GM19328 (cell line): ENCODE results near the gene LMAN1L.

Experiments used
- ATAC-seq: cut with Tn5 transposase; IDR thresholded peaks from one replicate; pipeline ENCODE4 v1.9.1; 2021; ENCODE audit warnings: mild to moderate bottlenecking, moderate library complexity; ENCODE audit not compliant: unreplicated experiment

The LMAN1L gene

DNA sequence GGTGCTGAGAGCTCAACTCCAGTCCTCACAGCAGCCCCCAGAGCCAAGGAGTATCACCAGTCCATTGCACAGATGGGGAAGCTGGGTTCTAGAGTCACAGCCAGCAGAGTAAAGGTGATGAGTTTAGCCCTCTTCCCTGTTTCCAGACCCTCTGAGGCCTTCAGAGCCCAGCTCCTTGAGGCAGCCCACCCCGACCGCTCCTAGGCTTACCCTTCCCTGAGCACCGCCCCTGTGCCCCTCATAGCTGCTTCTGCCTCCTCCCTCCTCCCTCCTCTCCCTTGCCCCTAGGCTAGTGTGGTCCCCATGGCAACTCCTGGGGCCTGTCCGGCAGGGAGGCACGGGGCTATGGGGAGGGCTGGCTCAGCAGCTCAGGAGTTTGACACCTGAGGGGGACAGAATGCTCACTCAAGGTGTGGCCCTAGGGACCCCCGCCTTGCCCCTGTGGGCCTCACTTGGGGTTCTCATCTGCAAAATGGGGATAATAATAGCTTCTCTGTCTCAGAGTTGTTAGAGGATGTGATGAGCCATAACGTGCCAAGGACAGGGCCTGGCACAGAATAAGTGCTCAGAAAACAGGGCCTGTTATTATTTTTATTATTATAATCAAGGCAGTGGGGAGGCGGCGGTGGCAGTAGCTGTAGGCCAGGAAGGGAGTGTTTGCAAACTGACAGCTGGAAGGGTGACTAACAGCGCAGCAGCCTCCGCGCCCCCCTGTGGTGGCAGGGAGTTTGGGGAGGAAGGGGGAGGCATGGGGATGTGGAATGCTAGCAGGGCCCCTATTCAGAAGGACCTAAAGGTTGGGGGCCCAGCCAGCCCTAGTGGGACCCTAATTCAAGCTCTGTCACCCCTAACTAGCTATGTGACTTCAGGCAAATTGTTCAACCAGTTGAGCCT lies 19.3 kb upstream of the LMAN1L start:
- ATAC-seq: no peak

DNA sequence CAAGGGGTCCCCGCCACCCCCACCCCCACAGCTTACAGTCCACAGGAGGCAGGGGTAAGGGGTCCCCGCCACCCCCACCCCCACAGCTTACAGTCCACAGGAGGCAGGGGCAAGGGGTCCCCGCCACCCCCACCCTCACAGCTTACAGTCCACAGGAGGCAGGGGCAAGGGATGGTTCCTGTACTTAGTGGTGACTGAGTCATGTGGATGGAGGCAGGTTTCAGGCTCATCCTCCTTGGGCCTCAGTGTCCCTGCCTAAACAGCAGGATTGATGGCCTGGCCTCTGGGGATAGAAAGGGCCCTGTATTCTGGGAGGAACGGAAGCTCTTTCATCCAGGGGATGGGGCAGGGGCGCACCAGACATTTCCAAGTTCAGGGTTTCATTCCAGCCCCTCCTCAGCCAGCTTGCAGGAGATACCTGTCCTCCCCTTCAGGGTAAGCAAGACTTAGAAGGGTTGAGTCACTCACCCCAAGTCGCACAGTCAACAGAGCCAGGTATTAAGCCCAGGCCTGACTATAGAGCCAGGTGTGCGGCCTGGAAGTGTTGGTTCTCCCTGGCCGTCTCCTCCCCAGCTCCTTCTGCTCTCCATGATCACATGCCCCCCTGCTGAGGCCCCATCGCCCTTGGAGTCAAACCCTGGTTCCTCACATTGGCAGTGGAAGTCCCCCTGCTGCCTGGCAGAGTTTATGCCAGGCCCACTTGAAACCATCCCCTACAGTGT lies 18.2 kb upstream of the LMAN1L start:
- ATAC-seq: no peak

DNA sequence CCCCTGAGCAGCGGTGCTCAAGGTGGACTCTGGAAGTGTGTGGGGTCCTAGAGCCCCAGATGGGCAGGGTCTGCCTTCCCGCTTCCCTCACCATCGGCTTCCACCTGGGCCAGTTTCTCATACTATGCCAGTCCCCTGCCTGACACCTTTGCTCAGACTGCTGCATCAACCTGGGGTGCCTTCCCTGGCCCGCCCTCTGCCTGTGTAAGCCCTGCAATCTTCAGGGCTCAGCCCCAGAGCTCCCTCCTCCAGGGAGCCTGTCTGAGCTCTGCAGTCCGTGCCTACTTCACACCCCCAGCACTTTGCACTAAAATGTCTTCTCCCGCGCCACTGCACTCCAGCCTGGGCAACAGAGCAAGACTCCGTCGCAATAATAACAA lies 17.7 kb upstream of the LMAN1L start:
- no peak for ATAC-seq

DNA sequence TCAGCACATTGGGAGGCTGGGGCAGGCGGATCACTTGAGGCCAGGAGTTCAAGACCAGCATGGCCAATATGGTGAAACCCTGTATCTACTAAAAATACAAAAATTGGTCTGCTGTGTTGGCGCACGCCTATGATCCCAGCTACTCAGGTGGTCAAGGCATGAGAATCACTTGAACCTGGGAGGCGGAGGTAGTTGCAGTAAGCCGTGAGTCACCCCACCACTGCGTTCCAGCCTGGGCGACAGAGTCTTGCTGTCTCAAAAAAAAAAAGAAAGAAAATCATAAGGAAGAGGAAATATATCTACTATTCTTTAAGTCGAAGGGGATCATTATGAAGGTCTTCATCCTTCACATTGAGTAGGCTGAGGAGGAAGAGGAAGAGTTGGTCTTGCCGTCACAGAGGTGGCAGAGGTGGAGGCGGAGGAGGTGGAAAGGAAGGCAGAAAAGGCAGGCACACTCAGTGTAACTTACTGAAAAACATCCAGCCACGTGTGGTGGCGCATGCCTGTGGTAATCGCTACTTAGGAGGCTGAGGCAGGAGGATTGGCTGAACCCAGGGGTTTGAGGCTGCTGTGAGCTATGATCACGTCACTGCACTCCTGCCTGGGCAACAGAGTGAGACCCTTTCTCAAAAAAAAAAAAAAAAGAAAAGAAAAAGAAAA lies 16.5 kb upstream of the LMAN1L start:
- no peak for ATAC-seq

DNA sequence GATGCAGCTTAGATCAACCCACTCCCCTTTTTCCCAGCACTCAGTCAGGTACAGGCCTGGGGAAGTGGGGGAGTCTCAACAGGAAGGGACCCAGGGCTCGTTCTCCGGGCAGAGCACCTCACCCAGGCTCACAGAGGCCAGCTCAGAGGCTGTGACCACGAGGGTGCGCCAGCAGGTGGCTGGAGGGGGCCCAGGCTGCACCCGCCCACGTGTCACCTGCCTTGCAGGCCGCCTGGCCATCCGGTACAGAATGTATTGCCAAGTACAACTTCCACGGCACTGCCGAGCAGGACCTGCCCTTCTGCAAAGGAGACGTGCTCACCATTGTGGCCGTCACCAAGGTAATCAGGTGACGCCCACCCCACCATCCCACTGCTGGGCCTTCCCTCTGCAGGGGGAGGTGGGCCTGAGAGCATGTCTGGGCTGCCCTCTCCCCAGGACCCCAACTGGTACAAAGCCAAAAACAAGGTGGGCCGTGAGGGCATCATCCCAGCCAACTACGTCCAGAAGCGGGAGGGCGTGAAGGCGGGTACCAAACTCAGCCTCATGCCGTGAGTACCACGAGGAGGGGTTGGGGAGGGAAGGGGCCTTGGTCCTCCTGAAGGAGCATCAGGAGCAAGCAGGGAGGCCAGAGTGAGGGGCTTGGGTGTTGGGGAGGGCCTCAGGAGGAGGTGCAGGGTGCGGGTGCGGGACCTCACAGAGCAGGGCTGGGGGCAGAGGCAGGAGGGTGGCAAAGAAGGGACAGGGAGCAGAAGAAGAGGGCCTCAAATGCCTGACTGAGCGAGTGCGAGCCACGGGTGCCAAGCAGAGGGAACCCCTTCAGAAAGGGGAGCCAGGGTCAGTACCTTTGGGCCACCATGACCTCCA lies 14.0 kb upstream of the LMAN1L start:
- ATAC-seq: no peak

DNA sequence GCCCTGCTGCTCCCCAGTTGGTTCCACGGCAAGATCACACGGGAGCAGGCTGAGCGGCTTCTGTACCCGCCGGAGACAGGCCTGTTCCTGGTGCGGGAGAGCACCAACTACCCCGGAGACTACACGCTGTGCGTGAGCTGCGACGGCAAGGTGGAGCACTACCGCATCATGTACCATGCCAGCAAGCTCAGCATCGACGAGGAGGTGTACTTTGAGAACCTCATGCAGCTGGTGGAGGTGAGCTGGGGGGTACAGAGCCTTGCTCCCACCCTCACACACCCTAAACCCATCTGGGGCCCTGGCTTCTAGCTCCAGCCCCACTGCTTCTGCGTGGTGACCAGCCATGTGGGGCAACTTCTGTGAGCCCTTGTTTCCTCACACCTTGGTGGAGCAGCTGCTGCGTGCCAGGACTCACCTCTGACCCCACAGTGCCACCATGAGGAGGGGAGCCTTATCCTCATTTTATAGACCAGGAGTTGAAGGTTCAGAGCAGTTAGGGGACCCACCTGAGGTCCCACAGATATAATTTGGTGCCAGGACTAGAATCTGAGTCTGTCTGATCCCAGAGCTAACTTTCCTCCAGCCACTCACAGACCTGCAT lies 13.3 kb upstream of the LMAN1L start:
- no peak for ATAC-seq

DNA sequence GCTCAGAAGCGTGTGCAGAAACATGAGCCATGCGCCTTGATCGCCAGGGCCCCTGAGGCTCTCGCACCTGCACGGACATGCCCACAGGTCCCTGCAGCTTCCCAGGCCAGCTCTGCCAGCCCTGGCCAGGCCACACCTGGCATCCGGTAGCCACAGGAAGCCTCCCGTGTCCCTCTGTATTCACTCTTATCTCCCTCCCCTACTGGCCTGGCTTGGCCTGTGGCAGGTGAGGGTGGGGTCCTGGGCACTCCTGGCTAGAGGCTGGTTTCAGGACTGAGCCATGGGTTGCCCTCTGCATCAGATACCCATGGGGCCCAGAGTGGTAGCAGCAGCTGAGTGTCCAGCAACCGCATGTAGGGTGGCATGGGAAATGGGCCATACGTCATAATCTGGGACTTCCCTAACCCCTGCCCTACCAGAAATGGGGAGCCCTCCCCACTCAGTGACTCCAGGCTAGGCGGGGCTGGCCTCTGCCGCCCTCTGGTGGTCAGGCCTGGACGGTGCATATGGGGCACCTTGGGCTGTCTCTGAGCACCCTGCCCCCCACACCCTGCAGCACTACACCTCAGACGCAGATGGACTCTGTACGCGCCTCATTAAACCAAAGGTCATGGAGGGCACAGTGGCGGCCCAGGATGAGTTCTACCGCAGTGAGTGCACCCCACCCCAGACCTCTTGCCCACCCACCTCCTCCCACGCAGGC lies 12.6 kb upstream of the LMAN1L start:
- no peak for ATAC-seq

DNA sequence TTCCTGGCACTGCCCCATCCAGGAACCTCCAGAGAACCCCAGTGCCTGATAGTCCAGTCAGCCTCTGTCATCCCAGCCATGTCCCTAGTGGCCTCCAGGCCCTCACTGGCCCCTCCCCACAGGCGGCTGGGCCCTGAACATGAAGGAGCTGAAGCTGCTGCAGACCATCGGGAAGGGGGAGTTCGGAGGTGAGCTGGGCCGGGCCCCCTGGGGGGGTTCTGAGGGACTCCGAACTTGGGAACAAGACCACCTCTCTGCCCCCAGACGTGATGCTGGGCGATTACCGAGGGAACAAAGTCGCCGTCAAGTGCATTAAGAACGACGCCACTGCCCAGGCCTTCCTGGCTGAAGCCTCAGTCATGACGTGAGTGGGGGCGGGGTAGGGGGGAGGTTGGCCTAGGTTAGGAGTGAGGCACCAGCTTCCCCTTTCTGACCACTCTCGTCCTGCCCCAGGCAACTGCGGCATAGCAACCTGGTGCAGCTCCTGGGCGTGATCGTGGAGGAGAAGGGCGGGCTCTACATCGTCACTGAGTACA lies 12.0 kb upstream of the LMAN1L start:
- ATAC-seq: no peak

DNA sequence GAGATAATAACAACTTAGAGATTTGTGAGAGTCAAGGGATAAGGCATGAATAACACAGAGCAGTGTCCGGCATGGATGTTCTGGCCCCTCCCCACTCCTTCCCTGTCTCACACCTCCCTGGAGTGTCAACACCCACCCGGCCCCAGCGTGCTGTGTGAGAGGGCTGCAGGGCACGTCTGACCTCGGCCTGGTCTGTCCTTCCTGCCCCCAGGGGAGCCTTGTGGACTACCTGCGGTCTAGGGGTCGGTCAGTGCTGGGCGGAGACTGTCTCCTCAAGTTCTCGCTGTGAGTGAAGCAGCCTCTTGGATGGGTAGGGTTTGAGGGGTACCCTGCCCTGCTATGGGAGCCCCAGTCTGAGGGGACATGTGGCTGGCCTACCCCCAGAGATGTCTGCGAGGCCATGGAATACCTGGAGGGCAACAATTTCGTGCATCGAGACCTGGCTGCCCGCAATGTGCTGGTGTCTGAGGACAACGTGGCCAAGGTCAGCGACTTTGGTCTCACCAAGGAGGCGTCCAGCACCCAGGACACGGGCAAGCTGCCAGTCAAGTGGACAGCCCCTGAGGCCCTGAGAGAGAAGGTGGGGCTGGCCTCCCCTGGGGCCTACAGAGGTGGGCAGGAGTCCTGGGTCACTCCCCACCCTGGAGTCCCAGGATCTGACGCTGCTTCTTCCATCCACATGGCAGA lies 11.2 kb upstream of the LMAN1L start:
- no peak for ATAC-seq

DNA sequence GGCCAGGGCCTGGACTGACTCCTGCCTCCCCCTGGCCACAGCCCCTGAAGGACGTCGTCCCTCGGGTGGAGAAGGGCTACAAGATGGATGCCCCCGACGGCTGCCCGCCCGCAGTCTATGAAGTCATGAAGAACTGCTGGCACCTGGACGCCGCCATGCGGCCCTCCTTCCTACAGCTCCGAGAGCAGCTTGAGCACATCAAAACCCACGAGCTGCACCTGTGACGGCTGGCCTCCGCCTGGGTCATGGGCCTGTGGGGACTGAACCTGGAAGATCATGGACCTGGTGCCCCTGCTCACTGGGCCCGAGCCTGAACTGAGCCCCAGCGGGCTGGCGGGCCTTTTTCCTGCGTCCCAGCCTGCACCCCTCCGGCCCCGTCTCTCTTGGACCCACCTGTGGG lies 10.3 kb upstream of the LMAN1L start:
- no peak for ATAC-seq

DNA sequence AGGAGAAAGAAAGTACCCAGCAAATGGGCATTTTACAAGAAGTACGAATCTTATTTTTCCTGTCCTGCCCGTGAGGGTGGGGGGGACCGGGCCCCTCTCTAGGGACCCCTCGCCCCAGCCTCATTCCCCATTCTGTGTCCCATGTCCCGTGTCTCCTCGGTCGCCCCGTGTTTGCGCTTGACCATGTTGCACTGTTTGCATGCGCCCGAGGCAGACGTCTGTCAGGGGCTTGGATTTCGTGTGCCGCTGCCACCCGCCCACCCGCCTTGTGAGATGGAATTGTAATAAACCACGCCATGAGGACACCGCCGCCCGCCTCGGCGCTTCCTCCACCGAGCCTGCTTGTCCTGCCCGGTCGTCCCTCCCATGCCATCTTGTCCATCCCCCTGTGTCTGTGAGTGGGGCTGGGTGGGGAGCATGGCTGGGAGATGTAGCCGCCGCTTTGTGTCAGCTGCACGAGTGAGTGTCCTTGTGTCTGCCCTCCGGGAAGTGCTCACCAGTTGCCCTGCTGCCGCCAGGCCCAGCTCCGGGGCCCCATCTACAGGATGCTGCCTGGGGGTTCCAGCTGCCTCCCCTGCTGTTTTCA lies 9.7 kb upstream of the LMAN1L start:
- ATAC-seq: no peak

DNA sequence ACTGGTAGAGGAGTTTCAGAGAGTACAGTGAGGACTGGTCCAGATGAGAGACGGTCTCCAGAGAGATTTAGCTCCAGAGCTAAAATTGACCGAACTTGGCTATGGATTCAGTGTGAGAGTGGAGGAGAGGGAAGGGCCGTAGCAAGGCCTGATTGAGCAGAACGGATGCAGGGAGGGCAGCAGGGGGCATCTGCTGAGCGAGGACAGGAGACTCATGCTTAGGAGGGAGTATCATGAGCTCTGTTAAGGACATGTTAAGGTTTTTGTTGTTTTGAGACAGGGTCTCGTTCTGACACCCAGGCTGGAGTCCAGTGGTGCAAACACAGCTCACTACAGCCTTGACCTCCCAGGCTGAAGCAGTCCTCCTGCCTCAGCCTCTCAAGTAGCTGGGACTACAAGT lies 7.7 kb upstream of the LMAN1L start:
- ATAC-seq: no peak

DNA sequence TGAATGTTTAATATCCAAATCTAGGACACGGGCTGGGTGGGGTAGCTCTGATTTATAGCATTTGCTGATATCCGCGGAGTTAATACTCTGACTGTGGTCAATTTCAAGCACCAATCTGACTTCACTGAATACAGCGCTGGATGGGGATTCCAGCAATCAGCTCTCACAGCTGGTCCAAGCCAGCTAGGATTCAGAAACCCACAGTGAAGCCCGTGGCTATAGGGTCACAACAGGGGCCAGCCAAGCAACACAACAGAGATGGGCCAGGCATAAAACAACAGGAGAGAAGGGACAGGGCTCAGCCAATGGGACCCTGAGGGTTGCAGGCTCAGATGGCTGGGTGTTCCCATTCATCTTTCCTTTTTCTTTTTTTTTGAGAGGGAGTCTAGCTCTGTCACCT lies 5.4 kb upstream of the LMAN1L start:
- no peak for ATAC-seq

DNA sequence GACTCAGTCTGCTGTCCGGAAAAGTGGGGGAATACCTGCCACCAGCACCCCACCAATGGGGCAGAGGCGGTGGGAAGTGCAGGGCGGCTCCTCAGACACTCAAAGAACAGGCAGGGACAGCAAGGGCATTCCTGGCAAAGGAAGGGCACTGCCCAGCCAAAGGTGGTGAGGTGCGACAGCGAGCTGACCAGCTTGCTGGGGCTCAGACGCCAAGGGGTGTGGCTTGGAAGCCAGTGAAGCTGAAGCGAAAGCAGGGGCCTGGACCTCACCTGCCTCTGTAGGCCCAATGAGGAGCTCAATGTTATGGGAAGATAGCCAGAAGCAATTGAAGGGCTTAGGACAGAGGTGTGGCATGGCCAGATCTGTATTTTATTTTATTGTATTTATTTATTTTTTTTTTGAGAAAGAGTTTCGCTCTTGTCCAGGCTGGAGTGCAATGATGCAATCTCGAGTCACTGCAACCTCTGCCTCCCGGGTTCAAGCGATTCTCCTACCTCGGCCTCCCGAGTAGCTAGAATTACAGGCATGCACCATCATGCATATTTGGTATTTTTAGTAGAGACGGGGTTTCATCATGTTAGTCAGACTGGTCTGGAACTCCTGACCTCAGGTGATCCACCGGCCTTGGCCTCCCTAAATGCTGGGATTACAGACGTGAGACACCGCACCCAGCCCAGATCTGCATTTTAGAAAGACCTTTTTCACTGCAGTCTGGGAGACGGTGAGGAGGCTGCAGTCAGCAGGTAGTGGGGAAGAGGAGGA lies 4.4 kb upstream of the LMAN1L start:
- no peak for ATAC-seq

DNA sequence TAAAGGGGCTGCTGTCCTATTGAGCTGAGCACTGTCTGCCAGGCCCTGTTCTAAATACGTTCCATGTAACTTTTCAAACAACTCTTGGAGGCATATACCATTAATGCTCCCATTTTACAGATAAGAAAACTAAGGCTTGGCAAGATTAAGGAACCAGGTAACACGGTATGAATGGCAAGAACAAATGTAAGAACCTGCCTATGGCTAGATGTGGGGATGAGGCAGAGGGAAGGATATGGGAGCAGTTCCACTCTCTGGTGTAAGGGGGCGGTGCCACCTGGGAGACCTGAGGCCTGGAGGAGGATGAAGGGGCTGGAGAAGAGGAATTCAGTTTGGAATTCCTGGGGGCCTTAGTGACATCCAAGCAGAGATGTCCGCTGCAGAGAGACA lies 3.8 kb upstream of the LMAN1L start:
- ATAC-seq: no peak

DNA sequence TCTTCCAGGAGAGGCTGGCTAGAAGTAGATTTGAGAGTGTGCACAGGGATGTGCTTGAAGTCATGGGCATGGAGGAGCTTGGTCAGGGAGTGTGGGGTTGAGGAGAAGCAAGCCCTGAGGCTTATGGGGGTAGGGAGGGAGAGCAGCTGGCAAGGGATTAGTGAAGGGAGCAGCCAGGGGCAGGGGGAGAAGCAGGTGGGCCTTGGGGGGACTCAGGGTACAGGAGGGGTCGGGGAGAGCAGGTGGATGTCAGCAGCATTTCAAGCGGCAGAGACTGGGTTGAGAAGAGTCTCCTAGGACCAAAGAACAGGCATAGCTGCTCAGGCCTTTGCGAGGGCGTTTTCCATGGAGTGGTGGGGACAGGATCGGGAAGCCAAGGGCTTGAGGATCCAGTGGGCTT lies 3.4 kb upstream of the LMAN1L start:
- no peak for ATAC-seq

DNA sequence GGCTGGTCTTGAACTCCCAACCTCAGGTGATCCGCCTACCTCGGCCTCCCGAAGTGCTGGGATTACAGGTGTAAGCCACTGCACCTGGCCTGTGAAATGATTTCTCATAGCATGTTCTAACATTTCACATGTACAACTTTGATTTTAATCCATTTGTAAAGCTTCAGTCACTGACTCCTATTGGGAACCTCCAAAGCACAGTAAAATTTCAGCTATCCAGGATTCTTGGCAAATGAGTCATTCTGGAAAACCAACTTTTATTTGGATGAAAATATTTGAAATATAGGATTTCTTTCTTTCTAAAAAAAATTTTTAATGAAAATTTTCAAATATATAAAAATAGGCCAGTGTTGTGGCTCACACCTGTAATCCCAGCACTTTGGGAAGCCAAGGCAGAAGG lies 2.7 kb upstream of the LMAN1L start:
- ATAC-seq: no peak
